Fibroblast of skin of back (primary cell): ENCODE measurements around the gene AADACL4.
"Not testable (repeated sequence)": the region's sequence is repeated elsewhere in the genome, so short reads cannot be mapped to it uniquely, and the experiment has no call there.

Experiments
- DNase-seq: peaks from one replicate; pipeline ENCODE4 v3.0.0-alpha.2; 2013

Gene AADACL4

DNA sequence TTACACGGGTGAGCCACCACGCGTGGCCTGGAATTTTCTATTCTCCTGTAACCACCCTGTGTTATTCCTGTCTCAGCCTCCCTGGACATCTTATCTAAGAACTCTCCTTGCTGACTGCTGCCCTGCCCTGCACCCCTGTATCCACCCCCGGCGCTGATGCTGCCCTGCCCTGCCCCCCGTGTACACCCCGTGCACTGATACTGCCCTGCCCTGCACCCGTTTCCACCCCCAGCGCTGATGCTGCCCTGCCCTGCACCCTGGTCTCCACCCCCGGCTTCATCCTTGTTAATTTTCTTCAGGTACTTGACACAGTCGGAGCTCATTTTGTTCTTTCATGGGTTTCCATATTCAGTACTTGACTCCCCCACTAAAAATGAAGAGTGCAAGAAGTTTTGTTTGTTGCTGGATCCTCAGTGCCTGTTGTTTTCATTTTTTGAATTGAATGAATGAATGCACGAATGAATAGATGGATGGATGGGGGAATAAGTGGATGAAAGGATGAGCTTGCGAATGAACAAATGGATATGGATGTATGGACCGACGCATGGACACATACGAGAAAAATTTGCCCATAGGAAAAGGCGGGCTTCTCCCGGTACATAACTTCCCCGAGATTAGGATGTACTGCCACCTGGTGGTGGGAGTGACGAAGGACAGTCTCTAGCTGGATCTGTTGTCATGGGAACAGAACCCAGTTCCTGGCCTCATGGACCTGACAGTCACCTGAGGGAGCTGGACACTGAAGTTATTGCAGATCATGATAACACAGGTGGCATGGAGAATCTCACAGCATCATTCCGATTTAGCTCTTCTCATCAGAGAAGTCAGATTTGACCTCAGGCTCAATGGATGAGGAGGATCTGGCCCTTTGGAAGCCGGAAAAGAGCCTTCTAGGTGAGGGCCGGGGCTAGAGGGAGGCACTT, 14.9 kb downstream of the AADACL4 start:
- peak; percentile 77 for DNase-seq

DNA sequence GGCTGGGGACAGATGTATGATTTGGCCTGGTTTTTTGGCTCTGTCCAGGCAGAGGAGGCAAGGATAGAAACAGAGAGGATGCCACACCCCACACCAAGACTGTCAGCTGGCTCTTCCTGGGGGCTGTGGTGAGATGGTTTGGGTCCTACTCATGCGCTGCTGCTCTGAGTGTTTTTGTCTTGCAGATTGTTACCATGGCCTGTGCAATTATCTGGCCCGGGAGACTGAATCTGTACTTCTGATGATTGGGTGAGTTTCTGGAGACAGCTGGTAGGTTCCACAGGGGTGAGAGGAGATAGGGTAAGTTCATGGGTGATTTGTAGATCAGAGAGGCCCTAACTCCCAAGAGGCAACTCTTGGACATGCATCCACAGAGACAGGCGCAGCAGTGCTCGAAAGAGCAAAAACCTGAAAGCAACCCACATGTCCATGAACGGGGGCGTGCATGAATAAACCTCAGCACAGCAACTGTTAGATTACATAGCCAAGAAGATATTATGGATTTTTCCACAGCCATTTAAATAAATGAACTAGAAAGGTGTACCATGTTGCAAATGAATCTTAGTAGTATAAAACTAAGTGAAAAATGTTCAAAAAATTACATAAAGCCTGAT, 17.8 kb downstream of the AADACL4 start:
- no peak for DNase-seq

DNA sequence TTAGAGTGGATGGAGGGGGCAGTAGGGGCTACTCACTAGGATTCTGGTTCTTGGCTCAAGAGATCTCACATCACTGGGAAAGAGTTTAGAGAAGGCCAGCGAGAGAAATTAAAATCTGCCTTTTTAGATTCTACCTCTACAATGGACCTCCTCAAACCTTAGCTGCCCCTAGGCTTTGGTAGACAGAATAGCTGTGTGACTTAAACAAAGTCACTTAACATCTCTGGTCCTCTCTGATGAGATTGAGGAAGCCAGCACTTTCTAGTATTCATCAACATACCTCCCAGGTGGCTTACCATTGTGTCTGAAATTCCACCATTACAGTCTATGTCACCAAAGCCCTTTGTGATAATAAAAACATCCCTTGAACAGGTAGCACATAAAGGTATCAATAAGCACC, 18.7 kb downstream of the AADACL4 start:
- DNase-seq: no peak

DNA sequence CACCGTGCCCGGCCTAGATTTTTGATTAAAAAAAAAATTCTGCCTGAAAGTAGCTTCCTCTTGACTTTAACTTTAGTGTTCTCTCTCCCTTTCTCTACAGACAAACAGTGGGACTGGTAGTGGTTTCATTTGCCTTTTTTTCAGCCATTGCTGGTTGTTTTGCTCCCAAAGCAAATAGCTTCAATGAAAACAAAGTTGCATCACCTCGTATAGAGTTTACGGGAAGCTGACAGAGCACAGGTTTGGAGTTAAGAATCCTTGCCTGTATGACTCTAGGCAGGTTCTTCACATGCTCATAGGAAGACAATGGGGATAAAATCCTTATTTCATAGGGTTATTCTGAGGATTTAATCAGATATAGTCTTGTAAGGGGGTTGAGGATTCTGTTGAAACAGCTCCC, 21.6 kb downstream of the AADACL4 start:
- DNase-seq: no peak

DNA sequence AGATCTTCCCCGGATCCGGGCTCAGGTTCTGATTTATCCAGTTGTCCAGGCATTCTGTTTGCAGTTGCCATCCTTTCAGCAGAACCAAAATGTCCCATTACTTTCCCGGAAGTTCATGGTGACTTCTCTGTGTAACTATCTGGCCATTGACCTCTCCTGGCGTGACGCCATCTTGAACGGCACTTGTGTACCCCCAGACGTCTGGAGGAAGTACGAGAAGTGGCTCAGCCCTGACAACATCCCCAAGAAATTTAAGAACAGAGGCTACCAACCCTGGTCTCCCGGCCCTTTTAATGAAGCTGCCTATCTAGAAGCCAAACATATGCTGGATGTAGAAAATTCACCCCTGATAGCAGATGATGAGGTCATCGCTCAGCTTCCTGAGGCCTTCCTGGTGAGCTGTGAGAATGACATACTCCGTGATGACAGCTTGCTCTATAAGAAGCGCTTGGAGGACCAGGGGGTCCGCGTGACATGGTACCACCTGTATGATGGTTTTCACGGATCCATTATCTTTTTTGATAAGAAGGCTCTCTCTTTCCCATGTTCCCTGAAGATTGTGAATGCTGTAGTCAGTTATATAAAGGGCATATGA, 22.4 kb downstream of the AADACL4 start:
- DNase-seq: no peak

DNA sequence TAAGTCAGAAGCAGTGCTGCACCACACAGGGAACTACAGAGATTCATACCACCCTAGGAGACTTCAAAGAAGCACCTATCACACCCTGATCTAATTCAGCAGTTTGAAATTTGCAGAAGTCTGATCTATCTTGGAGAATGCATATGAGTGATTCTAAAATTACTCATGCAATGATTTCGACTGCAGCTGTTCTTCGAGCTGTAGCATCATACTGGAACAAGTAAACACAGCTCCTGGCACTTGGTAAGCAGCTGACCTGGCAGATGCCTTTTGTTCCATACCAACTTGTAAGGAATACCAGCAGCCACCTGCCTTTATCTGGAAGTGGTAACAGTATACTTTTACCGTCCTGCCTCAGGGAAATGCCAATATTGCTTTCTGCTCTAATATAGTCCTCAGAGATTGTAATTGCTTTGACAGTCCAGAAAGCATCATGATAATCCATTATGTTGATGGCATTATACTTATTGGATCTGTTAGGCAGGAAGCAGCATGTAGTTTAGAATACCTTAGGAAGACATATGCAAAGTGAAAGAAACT, 25.7 kb downstream of the AADACL4 start:
- no peak for DNase-seq

DNA sequence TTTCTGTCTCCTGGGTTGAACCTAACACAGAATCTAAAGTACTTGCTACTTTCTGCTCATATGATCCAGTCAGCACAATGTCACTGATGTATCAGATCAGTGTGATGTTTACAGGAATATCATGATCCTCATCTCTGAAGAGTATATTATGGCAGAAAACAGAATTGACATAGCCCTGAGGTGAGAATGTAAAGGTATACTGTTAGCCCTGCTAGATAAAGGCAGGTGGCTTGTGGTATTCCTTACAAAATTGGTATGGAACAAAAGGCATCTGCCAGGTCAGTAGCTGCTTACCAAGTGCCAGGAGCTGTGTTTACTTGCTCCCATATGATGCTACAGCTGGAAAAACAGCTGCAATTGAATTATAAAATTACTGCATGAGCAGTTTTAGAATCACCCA, 30.5 kb downstream of the AADACL4 start:
- DNase-seq: no peak

DNA sequence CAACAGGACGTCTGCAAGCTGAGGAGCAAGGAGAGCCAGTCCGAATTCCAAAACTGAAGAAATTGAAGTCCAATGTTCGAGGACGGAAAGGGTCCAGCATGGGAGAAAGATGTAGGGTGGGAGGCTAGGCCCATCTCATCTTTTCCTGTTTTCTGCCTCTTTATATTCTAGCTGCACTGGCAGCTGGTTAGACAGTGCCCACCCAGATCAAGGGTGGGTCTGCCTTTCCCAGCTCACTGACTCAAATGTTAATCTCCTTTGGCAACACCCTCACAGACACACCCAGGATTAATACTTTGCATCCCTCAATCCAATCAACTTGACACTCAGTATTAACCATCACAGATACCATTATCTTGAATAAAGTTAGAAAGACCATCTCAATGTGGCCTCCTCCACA, 32.2 kb downstream of the AADACL4 start:
- DNase-seq: not testable (repeated sequence)

DNA sequence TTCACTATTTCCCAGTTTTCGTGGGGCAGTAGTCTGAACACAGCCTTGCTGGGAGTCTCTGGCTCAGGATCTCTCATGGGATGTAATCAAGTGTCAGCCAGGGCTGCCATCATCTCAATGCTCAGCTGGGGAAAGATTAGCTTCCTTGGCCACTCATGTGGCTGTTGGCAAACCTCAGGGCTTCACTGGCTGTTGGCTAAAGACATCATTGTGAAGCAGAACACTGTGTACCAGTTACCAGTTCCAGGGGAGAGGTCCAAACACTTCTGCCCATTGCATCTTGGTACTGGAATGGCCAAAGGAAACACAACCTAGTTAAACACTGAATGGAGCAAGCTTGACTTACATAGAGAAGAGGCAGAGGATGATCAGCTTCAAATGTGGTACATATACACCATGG, 33.7 kb downstream of the AADACL4 start:
- no peak for DNase-seq

DNA sequence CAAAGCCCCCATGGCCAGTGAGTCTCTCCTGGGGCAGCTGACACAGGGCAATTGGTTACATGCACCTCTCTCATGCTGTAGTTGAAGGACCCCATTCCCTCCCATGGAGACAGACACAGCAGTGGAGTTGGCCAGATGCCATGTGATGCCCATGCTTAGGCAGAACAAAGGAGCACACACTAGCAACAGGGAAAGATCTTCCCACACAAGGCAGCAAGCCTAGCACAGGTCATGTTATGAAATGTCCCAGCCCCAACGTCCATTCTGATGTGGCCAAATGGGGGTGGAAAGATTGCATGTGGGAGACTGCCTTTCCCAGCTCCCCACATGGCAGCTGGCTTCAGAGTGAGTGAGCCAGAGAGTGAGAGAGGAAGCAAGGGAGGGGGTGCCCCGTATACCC, 34.5 kb downstream of the AADACL4 start:
- DNase-seq: no peak

DNA sequence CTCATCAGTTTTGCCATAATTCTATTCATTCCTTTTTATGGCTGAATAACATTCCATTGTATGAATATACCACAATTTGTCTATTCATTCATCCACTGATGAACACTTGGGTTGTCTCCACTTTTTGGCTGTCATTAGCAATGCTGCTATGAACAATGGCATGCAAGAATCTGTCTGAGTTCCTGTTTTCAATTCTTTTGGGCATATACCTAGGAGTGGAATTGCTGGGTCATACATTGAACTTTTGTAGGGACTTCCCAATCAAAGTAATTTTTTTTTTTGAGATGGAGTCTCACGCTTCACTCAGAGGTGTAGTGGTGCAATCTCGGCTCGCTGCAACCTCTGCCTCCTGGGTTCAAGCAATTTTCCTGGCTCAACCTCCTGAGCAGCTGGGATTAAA, 34.9 kb downstream of the AADACL4 start:
- DNase-seq: peak; percentile 30

DNA sequence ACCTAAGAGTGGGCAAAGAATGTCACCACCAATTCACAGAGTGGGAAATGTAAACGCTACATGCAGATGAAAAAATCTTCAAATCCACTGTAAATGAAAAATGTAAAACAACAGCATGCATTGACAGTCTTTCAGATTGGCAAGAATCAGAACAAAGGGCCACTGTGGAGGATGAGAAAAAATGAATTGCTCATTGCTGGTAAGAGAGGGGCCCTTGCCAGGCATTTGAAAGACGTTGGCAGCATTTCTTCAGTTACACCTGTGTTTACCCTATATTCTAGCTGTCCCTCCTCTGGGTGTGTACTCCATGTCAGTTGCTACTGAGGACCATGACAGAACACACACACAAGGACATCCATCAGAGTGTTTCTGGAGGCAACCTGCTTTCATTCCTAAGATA, 46.3 kb downstream of the AADACL4 start:
- no peak for DNase-seq

DNA sequence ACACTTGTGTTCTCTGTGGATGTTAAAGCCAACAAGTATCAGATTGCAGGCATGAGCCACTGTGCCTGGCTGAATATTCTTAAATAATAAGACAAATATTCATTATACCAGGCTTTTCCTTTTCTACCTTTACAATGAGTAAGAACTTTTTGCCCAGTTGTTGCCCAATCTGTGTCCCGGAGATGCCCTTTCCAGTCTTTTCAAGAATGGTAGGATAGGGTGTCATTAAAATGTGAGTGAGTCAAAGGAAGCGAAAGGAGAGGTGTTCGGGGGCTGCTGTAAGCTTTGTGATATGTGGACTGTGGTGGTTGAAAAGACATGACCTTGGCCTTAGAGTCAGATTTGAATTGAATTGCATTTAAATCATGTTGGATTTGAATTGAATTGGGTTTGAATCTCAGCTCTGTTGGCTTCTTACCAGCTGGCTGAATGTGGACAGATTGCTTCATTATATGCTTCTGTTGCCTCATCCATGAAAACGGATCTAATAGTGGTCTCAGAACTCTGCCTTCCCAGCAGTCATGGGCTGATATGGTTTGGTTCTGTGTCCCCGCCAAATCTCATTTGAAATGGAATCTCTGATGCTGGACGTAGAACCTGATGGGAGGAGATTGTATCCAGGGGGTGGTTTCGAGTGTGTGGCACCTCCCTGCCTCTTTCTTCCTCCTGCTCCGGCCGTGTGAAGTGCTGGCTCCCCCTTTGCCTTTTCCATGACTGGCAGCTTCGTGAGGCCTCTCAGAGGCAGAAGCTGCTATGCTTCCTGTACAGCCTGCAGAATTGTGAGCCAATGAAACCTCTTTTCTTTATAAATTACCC, 49.3 kb downstream of the AADACL4 start:
- DNase-seq: no peak

DNA sequence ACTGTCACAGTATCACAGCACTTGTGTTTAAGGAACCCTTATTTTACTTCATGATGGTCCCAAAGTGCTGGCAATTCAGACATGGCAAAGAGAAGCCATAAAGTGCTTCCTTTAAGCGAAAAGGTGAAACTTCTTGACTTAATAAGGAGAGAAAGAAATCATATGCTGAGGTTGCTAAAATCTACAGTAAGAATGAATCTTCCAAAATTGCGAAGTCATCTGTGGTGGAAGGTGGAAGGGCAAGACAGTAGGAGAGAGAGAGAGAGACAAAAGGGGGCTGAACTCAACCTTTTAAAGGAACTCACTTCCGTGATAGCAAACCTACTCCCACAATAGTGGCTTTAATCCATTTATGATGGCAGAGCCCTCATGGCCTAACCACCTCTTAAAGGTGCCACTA, 52.8 kb downstream of the AADACL4 start:
- no peak for DNase-seq

DNA sequence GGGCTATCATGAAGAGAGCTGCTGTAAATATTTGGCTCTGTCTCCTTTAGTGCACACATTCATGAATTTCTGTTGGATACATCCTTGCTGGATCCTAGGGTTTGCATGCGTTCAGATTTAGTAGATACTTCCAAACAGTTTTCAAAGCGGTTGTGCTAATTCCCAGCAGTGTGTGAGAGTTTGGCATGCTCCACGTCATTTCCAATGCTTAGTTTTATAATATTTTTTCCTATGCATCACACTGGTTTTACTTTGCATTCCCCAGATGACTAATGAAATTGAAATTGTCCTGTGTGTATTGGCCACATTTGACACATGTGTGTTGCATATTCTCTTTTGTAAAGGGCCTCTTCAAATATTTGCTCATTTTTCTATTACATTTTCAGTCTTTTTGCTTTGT, 53.5 kb downstream of the AADACL4 start:
- peak; percentile 93 for DNase-seq

DNA sequence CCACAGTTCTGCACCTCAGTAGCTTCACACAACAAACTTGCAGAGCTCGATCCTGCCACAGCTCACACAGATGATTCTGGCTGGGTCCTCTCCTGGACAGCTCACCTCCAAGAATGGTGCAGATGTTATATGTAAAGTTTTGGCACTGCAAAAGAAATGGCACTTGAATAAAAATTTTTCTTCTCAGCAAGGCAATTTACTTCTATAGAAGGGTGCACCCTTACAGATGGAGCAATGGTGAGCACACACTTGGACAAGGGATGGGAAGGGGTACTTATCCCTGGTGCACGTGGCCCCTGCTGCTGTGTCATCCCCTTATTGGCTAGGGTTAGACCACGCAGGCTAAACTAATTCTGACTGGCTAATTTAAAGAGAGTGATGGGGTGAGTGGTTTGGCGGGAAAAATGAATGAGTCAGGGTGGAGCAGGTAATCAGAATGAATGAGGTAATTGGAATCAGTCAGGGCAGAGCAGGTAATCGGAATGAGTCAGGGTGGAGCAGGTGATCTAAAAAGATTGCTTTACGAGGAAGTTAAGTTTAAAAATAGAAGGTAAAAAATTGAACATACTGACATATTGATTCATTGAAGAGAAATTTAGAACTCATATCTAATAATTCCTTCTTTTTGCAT, 60.1 kb downstream of the AADACL4 start:
- no peak for DNase-seq

DNA sequence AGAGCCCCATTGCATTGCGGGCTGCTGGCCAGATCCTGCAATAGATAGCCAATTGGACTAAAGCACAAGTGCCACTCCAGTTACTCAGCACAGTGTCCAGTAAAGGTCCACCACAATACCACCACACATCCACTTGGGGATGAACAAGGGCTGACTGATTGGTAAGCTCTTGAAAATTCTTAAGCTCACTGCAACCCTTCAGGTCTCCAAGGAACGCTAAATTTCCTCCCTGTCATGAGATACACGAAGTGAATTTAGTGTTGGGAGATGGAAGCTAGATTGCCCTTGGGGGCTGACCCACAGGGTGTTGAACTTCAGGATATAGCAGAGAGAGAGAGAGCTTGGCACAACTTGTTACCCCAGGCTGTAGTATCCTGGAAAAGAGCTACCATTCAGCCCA, 62.2 kb downstream of the AADACL4 start:
- DNase-seq: no peak

DNA sequence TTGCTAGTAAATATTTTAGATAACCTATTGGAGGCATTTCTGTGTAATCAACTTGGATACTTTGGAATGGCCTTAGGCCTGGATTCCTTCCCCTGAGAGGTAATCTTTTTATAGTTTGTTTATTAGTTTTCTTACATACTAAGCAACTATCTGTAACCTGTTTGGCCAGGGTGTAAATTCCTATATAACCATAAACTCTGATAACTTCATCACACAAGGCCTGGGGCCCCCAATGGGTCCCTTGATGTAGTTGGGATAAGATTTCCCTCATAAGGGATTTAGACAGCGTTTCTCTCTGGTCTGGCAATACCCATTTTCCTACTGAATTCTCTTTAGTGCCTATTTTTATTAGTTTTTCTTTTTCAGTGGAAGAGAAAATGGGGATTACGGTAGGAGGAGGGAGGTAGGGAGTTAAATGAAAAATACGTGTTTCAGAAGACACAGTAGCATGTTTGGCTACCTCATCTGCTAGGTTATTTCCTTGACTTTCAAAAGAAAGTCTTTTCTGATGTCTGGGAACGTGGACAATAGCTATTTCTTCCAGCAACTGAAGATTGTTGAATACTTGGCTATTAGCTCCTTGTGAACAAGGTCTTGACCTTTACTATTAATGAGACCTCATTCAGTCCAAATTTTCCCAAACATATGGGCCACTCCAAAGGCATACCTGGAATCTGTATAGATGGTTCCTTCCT, 64.7 kb downstream of the AADACL4 start:
- DNase-seq: no peak

DNA sequence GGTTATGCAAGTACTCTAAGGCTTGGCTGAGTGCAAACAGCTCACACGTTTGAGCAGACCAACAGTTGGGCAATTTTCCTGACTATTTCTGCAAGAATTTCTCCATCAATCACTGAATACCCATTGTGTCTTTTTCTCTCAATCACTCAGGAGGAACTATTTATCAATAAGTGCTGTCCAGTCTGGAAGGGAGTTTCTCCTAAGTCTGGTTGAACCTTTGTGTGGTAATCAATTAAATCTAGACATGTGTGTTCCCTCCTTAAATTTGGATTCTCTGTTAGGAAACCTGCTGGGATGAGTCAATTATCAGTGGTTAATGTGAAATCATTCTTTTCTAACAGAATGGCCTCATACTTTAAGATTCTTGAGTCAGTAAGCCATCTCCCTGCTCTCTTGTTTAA, 65.2 kb downstream of the AADACL4 start:
- DNase-seq: peak; percentile 42

DNA sequence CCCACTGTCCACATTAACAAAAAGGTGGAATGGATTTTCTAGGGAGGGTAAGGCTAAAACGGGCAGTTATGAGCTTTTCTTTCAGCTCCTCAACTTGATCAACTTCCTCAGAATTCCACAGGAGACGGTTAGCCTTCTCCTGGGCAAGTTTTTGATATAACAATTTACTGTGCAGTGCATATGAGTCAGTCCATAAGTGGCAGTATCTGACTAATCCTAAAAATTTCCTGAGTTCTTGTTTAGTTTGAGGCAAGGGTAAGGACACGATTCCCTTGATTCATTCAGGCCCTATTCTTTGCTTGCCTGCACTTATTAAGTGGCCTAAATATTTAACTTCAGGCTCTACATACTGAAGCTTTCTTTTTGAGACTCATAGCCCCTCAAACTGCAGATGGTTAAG, 65.8 kb downstream of the AADACL4 start:
- peak; percentile 84 for DNase-seq

DNA sequence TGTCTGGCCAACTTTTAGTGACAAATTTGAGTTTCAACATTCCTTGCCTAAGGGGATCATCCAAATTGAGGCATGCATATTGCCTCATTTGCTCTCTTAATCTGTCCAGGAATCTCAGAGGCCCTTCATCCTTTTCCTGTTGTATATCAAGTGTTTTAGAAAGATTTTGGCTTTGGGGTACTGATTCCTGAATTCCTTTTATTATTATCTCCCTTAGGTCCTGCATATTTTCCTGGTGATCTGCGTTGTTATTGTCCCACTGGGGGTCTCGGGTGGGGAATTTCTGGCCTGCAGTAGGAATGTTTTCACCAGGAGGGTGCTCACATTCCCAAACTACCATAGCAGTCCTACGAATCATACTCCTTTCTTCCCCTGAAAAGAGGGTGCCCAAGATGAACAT, 67.7 kb downstream of the AADACL4 start:
- peak; percentile 84 for DNase-seq

DNA sequence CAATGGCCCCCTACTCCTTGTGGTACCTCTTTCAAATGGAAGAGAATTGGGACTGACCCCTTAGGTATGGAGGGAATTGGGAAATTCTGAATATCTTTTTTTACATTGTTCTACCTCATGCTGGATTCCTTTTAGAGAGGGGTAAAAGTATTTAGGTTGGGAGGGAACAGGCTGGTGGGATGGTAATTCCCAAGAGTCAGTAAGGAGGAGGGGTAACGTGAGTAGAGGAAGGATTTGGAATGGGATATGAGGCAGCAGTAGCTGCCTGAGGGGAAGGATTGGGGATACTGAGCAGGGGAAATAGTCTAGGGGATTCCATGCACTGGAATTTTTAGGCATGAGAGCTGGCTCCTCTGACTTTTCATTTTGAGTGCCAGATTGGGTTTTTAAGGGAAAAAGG, 68.2 kb downstream of the AADACL4 start:
- DNase-seq: peak; percentile 68
